ENCODE data around the gene TMEM123. TPM values are rescaled to one million over a fixed set of nuclear protein-coding genes. Genes with fewer than 3 reads are reported as not detected.

The TMEM123 gene
- total and polyA plus RNA-seq, 2 donors (not counting 1 experiment from before 2014, with no cell fraction given), result 36.7 to 422 TPM

GRCh38 chr11:102359372-102359771 is 93.2 kb downstream of the TMEM123 start:
- H3K27me3 ChIP-seq (replicated peaks in 1 of 4; ENCODE audit: control extremely low read depth in 1 of 4, control insufficient read depth in 3 of 4, insufficient read depth in 4 of 4, low read length in 3 of 4), result no peaks in the 10 kb centered on the region
- peaks cover 63% of the 10 kb centered on the region for H3K79me2 ChIP-seq (ENCODE audit: control insufficient read depth, insufficient read depth, low read length)
- peaks cover 0 to 9% (median 1%) of the 10 kb centered on the region in 3 donors for H3K9me3 ChIP-seq (ENCODE audit: control extremely low read depth in 1 of 3, control insufficient read depth in 2 of 3, insufficient read depth in 1 of 3, low read length in 2 of 3)
- ATAC-seq (ENCODE audit: low read depth) (no peak), DNase-seq (no peak)
- Mint-ChIP-seq H3K4me1 (peaks cover 22% of the 10 kb centered on the region), H3K9me3 (ENCODE audit: insufficient read depth) (peaks cover 6% of the 10 kb centered on the region), H3K27ac (no peak overlapping the region), H3K4me3 (no peak overlapping the region), H3K27me3 (no peaks in the 10 kb centered on the region)
- WGBS (ENCODE audit: insufficient coverage), result no CpG with 5 or more reads among the region's 3 CpGs
- intact Hi-C loops (cut with micrococcal nuclease), result no loop called here
- H3K4me2 ChIP-seq (replicated peaks; ENCODE audit: low read depth, low read length, poor library complexity, severe bottlenecking), result no peak overlapping the region
- peaks cover 2 to 29% of the 10 kb centered on the region in 2 experiments for H3K36me3 ChIP-seq (replicated peaks in 1 of 2; ENCODE audit: control extremely low read depth in 1 of 2, control insufficient read depth in 1 of 2, extremely low read depth in 1 of 2, insufficient read depth in 2 of 2, low read length in 1 of 2)
- peaks cover 11 to 13% of the 10 kb centered on the region in 2 donors for H3K4me1 ChIP-seq (ENCODE audit: control insufficient read depth in 2 of 2, insufficient read depth in 2 of 2, low read length in 2 of 2)
- ChIA-PET CTCF (interaction anchor here (1.3 to 1.6 kb wide), 2 partner anchors 10 to 17 kb away, joined by 3 read pairs; no protein-coding TSS in a partner anchor), POLR2A (no interaction called here)
- no peak overlapping the region for H2AFZ ChIP-seq (ENCODE audit: insufficient read depth, low read depth, low read length, poor library complexity, severe bottlenecking)
- no peak overlapping the region for H3K9ac ChIP-seq (ENCODE audit: low read length)
- H3K27ac ChIP-seq (ENCODE audit: low read length in 2 of 2), result no peak overlapping the region
- TF ChIP-seq EZH2 (IDR thresholded peaks at IDR 0.05; ENCODE audit: borderline replicate concordance, insufficient read depth, low read depth, low read length, poor library complexity, severe bottlenecking), result no peak
- TF ChIP-seq, protein P1, sequence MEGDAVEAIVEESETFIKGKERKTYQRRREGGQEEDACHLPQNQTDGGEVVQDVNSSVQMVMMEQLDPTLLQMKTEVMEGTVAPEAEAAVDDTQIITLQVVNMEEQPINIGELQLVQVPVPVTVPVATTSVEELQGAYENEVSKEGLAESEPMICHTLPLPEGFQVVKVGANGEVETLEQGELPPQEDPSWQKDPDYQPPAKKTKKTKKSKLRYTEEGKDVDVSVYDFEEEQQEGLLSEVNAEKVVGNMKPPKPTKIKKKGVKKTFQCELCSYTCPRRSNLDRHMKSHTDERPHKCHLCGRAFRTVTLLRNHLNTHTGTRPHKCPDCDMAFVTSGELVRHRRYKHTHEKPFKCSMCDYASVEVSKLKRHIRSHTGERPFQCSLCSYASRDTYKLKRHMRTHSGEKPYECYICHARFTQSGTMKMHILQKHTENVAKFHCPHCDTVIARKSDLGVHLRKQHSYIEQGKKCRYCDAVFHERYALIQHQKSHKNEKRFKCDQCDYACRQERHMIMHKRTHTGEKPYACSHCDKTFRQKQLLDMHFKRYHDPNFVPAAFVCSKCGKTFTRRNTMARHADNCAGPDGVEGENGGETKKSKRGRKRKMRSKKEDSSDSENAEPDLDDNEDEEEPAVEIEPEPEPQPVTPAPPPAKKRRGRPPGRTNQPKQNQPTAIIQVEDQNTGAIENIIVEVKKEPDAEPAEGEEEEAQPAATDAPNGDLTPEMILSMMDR (IDR thresholded peaks at IDR 0.05), result no peak
- no peak overlapping the region for H3K4me3 ChIP-seq (ENCODE audit: control extremely low read depth in 1 of 5, extremely low read depth in 1 of 5, insufficient read depth in 1 of 5, low read depth in 2 of 5, low read length in 4 of 5)
- H4K20me1 ChIP-seq (ENCODE audit: control insufficient read depth, insufficient read depth, low read length, poor library complexity, severe bottlenecking), result peaks cover 24% of the 10 kb centered on the region

- H3K79me2 ChIP-seq (ENCODE audit: control insufficient read depth, insufficient read depth, low read length), result peaks cover 70% of the 10 kb centered on the region
- peaks cover 2 to 17% of the 10 kb centered on the region in 2 experiments for H3K36me3 ChIP-seq (replicated peaks in 1 of 2; ENCODE audit: control extremely low read depth in 1 of 2, control insufficient read depth in 1 of 2, extremely low read depth in 1 of 2, insufficient read depth in 2 of 2, low read length in 1 of 2)
- H3K4me1 ChIP-seq (ENCODE audit: control insufficient read depth in 2 of 2, insufficient read depth in 2 of 2, low read length in 2 of 2), result peaks cover 11 to 13% of the 10 kb centered on the region in 2 donors
- H3K4me1 Mint-ChIP-seq, result peaks cover 24% of the 10 kb centered on the region
- H3K4me3 Mint-ChIP-seq, result no peak overlapping the region
- H3K9me3 ChIP-seq (ENCODE audit: control extremely low read depth in 1 of 3, control insufficient read depth in 2 of 3, insufficient read depth in 1 of 3, low read length in 2 of 3), result peaks cover 0 to 9% (median 1%) of the 10 kb centered on the region in 3 donors
- no peak for TF ChIP-seq EZH2 (IDR thresholded peaks at IDR 0.05; ENCODE audit: borderline replicate concordance, insufficient read depth, low read depth, low read length, poor library complexity, severe bottlenecking)
- TF ChIP-seq, protein P1 (IDR thresholded peaks at IDR 0.05), result no peak
- no peak for ATAC-seq (ENCODE audit: low read depth)
- ChIA-PET CTCF (interaction anchor here (1.4 kb wide), 1 partner anchor 10 kb away, joined by 3 read pairs; no protein-coding TSS in a partner anchor), POLR2A (no interaction called here)
- peaks cover 6% of the 10 kb centered on the region for H3K9me3 Mint-ChIP-seq (ENCODE audit: insufficient read depth)
- intact Hi-C loops (cut with micrococcal nuclease), result no loop called here
- no peaks in the 10 kb centered on the region for H3K27me3 ChIP-seq (replicated peaks in 1 of 4; ENCODE audit: control extremely low read depth in 1 of 4, control insufficient read depth in 3 of 4, insufficient read depth in 4 of 4, low read length in 3 of 4)
- H2AFZ ChIP-seq (ENCODE audit: insufficient read depth, low read depth, low read length, poor library complexity, severe bottlenecking), result no peak overlapping the region
- no peak overlapping the region for H3K27ac Mint-ChIP-seq
- H3K4me3 ChIP-seq (ENCODE audit: control extremely low read depth in 1 of 5, extremely low read depth in 1 of 5, insufficient read depth in 1 of 5, low read depth in 2 of 5, low read length in 4 of 5), result no peak overlapping the region
- H3K9ac ChIP-seq (ENCODE audit: low read length), result no peak overlapping the region
- DNase-seq, result no peak
- no peaks in the 10 kb centered on the region for H3K27me3 Mint-ChIP-seq
- H3K27ac ChIP-seq (ENCODE audit: low read length in 2 of 2), result no peak overlapping the region
- no peak overlapping the region for H3K4me2 ChIP-seq (replicated peaks; ENCODE audit: low read depth, low read length, poor library complexity, severe bottlenecking)
- H4K20me1 ChIP-seq (ENCODE audit: control insufficient read depth, insufficient read depth, low read length, poor library complexity, severe bottlenecking), result peaks cover 24% of the 10 kb centered on the region
Observed at GRCh38 chr11:102357116-102357515, 95.4 kb downstream of the TMEM123 start.

Measured in B cell (primary cell).